Forelimb muscle (tissue), 1 donor: ENCODE measurements around the gene VPS9D1. TPM values are rescaled to one million over a fixed set of nuclear protein-coding genes. Genes with fewer than 3 reads are reported as not detected.

Experiments
- DNase-seq: peaks from one replicate; pipeline ENCODE4 v3.0.0-alpha.2; 2013; ENCODE audit warnings: low read depth
- polyA plus RNA-seq: library from polyadenylated mRNA; unstranded; fragments of 120-200 nt; gene quantifications from one replicate; pipeline ENCODE4 v1.2.1, GENCODE V29; 2013; ENCODE audit not compliant: insufficient read length

The VPS9D1 gene
- polyA plus RNA-seq, 1 donor: 10.8 TPM

DNA sequence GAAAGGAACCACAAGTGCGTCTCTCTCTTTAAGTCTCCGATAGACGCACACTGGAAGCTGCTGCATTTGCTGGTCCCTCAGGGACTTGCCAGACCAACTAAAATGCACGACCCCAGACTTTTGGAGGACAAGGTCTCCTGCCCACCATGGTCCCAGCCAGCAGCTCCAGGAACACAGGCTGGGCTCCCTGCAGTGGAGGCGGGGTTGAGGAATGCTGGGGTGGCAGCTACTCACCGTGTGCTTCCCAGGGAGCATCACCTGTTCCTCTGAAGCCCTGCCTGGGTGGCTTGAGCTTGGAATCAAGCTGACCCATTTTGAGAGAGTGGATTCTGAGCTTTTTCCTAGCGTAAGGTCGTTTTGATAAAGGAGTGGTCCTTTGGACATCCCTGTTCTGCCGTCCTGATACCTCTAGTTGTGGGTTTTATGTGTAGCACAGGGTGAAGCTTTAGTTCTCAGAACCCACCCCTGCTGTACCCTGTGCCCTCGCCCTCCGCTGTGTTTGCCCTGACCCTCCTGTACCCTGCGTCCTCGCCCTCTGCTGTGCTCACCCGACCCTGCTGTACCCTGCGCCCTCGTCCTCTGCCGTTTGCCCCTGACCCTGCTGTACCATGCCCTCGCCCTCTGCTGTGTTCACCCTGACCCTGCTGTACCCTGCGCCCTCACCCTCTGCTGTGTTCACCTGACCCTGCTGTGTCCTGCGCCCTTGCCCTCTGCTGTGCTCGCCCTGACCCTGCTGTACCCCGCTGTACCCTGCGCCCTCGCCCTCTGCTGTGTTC is 11.6 kb upstream of the VPS9D1 start:
- no peak for DNase-seq

DNA sequence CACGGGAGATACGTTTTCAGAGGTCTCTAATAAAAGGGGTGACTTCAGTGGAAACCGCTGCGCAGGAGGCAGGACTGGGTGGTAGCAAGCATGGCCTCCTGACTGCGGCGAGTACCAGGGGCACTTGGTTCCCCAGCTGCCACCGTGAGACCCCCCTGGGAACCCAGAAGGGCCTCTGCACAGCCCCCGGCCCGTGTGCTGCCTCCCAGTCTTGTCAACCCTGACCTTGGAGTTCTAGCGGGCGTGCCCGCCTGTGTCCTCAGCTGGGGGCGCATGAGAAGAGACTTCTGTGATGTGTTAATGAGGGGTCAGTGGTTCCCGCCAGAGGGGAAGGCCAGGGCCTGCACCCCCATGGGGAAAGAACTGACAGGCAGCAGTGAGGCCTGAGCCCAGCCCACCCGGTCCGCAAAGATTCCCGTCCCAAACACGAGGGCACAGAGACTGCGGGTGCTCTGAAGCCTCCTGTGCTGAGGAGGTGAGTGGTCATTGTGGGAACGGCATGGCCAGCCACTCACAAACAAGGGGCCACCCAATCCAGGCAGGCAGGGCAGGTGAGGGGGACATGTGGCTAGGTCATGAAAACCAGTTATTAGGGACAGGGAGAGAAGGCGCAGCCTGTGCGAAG is 10.0 kb upstream of the VPS9D1 start:
- DNase-seq: no peak

DNA sequence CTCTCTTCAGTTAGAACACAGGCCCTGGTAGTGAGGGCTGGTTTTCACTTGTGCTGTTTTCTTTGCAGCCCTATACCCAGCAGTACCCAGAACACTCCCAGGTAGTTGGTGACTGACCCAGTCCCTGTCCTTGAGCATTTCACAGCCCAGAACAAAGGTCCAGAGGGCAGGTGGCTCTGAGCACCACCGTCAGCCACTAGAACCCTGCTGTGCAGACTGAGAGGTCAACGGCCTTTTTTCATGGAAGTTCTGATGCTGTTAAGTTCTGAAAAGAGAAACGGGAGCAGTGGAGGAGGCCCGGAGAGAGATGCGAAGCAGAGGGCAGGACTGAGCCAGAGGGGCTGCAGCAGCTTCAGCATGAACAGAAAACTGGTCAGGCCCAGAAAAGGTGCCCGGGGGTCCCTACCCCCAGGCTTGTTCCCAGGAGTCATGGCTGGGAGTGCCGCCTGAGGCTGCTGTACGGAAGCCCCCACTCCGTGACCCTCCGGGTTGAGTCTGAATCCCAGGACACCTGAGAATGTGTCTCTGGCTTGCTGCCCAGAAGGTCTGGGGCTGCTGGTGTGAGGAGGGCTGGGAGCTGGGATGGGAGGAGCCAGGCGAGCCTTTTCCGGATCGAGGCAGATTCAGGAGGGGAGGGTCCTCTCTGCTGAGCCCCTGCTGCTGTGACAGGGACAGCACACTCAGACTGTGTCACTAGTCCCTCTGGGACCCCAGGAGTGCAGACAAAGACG is 9.3 kb upstream of the VPS9D1 start:
- no peak for DNase-seq

DNA sequence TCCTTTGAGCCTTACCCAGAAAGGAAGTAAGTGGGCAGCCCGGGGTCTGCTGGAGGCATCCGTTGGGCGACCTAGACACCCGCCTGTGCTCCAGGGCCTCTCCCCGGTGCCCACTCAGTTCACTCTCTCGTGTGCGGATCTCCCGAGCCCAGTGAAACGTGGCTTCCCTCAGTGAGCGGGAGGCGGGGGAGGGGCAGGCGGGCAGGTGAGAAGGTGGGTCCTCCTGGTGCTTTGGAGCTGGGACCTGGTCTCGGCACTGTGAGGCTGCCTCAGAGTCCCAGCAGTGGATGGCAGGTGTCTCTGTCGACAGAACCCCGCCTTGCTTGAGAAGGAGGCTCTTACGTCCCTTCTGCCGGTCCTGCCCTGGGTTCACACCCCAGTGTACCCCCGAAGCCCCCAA is 8.6 kb upstream of the VPS9D1 start:
- DNase-seq: no peak

DNA sequence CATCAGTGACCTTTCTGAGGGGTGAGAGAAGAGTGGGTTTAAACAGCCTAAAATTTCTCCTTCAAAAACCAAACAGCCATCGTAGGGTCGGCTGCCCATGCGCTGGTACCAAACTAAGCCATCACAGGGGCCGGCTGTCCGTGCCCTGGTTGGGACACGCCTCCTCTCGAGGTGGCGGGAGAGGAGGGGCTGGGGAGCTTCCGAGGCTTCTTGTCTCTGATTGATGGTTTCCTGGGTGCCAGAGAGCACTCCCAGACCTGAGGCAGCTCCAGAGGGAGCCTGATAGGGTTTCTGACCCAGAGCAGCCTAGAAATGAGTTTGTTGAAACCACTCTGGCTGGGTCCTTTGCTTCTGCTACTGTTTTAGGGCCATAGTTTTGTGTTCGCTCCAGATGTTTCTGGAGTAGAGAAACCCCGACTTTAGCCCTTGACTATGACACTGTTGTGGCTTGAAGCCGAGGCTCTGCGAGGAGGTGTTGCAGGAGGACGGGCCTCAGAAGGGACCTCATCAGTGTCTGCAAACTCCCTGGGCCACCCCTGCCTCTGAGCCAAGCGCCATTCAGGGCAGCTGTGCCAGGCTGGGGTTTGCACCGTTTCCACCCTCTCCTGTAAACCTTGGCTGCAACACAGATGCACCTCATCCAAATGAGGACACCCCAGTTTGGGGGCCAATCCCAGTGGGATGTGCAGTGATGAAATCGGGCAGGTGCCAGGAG is 6.9 kb upstream of the VPS9D1 start:
- no peak for DNase-seq

DNA sequence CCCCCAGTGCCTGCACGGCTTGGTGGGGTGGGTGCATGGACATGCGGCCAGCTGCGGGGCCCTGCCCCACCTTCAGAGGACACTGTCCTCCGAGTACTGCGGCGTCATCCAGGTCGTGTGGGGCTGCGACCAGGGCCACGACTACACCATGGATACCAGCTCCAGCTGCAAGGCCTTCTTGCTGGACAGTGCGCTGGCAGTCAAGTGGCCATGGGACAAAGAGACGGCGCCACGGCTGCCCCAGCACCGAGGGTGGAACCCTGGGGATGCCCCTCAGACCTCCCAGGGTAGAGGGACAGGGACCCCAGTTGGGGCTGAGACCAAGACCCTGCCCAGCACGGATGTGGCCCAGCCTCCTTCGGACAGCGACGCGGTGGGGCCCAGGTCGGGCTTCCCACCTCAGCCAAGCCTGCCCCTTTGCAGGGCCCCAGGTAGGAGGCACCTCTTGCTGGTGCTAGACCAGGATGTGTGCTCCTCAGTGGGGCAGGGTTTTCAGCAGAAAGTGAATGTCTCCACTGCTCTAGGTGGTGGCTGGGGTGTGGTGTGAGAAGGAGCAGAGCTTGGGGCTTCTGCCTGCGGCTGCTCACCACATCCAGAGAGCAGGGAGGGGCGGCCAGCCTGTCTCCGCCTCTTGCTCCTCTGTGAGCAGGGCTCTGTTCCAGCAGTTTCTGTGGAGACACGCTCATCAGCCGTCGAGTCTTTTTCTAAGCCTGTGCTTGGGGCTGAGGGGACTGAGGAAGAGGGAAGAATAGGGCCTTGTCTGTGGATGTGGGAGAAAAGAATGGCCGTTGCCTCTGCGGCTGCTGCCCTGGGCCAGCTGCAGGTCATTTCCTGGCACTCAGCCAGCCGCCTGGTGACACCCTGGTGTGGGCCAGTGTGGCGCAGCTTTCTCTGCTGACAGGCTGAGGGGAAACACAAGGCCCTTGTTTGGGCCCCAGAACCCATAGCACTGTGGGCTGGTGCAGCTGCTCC is 2.9 kb upstream of the VPS9D1 start:
- DNase-seq: no peak

DNA sequence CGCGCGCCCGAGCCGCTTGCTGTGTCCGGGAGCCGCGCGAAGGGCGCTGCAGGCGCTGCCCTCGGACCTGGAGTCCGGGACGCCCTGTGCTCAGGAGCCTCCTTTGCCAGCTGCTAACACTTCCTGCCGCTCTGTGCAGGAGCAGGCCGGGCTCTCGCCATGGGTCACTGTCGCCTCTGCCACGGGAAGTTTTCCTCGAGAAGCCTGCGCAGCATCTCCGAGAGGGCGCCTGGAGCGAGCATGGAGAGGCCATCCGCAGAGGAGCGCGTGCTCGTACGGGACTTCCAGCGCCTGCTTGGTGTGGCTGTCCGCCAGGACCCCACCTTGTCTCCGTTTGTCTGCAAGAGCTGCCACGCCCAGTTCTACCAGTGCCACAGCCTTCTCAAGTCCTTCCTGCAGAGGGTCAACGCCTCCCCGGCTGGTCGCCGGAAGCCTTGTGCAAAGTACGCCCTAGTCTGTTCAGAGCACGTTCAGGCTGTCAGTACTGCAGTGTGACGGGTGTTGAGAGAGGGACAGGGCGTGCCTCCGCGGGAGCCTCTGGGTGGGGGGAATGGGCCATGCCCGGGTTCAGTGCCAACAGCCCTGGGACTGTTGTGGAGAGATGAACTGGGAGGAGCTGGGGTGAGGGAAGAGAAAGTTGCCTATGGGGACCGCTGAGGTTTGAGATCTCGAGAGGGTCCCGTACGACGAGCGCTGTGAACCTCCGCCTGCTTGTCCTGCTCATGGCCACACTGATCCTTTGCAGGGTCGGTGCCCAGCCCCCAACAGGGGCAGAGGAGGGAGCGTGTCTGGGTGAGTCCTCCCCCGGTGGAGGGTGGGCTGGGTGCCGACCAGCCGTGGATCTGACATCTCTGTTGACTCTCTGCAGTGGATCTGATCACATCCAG is 1.9 kb upstream of the VPS9D1 start:
- no peak for DNase-seq

DNA sequence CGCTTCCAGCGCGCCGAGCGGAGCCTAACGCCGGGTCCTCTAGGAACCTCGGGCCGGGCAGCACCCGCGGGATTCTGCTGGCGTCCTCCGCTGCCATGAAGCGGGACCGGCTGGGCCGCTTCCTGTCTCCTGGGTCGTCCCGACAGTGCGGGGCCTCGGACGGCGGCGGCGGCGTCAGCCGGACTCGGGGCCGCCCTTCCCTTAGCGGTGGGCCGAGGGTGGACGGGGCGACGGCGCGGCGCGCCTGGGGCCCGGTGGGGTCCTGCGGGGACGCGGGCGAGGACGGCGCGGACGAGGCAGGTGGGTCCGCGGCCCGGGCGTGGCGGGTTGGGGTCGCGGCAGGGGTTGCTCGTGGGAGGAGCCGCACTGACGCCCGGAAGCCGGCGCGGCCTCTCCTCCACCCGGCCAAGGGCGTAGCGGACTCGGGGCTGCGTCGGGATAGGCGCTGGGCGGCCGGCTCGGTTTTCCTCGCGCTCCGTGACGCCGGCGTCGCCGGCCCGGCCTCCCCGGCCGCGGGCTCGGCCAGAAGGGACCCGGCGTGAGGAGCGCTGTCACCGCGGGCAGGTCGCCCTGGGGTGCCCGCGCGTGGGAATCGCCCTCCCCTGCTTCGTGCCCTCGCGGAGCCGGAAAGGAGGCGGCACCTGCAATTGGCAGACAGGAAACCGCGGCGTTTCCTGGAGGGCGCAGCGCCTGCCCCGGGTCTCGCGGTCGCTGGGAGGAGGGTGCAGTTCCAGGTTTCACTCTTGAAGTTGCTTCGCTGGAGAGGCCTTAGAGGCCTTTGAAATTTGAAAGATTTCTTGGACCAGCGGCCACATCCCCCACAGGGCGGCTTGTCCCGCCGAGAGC is 1.1 kb upstream of the VPS9D1 start:
- DNase-seq: no peak

DNA sequence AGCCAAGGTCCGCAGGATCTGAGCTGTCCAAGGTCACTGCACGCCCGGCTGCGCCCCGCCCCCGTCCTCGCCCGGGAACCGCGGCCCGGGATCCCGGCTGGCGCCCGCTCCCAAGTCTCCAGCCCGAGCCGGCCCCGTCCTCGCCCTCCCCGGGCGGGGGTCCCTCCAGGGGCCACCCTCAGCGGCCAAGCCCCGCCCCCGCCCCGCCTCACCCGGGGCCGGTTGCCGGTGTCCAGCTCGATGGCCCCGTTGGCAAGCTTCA is 216 bp downstream of the VPS9D1 start:
- no peak for DNase-seq

DNA sequence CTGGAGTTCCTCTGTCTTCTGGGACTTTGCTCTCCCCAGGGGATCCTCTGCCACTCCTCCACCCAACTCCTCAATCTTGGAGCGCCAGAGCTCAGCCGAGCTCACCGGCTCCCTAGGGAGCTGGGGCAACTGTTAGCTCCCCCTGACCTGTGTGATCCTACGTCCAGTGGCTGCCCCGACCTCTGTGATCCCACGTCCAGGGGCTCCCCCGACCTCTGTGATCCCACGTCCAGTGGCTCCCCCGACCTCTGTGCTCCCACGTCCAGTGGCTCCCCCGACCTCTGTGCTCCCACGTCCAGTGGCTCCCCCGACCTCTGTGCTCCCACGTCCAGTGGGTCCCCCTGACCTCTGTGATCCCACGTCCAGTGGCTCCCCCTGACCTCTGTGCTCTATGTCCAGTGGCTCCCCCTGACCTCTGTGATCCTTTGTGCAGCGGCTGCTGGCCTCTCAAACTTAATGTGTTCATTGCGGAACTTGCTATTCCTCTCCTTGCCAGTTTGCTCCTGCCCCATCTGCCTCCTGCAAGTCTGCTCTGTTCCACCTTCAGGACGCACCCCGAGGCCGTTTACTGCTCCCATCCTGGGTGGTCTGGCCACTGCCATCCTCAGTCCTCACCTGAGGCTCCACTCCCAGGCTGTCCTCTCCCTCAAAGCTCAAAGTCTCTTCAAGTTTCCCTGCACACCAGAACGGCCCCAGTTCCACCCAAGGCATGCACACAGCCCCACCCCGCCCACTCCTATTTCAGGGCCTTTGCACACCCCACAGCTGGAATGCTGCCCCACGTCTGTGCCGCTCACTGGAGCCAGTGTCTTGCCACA is 2.8 kb downstream of the VPS9D1 start:
- no peak for DNase-seq

DNA sequence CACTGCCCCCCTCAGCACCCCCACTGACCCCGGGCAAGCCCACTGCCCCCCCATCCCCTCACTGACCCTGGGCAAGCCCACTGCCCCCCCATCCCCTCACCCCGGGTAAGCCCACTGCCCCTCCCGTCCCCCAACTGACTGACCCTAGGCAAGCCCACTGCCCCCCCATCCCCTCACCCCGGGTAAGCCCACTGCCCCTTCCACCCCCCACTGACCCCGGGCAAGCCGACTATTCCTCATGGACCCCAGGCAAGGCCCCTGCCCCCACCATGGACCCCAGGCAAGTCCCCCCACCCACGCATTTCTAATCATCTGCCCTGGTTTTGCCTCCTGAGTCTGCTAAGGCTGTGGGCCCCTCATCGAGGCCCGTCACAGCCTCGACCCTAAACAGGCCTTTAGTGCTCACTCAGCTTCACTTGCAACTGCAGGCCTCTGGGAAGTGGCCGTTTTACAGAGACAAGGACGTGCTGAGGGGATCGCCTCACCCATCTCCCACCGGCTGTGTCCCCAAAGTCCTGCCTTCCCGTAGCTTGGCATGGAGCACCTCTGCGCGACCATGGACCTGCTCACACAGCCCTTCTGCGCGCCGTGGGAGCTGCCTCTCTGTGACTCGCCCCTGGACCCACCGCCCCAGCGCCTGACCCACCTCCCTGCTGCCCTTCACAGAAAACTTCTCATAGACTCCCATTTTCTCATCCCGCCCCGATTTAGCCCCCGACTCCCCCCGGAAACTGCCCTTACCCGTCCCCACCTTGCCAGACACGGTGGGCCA is 3.6 kb downstream of the VPS9D1 start:
- no peak for DNase-seq

DNA sequence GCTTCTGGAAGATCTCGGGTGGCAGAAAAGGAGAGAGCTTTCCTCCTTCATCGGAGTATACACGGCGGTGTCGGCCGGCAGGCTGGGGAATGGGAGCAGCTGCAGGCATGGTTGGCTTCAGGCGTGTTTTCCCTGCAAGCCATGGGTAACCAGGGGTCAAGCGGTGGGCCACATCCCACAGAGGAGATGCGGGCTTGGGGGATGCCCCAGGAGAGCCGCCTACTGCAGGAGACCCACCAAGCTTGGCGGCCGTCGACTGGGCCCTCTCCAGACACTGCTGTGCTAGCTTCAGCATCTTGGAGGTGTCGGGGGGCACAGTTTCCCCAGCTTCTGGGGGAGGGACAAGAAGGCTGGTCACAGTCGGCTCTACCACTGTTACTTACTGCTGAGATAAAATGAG is 4.2 kb downstream of the VPS9D1 start:
- no peak for DNase-seq

DNA sequence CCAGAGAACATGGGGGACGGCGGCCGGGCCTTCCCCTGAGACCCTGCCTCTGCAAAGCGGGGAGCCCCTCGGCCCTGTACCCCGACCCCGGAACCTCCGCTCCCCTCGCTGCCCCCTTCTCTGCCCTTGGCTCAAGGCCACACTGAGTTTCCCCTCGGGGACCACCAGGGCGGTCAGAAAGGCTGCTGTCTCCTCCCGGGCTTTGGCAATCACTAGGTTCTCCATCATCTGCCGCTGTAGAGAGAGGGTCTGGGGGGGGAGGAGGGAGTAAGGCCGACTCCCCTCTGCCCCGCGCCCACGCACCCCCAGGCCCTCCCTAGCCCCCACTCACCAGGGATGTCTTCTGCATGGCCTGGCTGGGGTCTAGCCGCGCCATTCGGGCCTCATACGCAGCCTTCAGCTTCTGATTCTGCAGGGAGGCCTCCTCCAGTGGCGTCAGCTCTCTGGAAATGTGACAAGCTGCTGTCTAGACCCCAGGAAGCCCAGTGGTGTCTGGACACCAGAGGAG is 8.4 kb downstream of the VPS9D1 start:
- DNase-seq: no peak

DNA sequence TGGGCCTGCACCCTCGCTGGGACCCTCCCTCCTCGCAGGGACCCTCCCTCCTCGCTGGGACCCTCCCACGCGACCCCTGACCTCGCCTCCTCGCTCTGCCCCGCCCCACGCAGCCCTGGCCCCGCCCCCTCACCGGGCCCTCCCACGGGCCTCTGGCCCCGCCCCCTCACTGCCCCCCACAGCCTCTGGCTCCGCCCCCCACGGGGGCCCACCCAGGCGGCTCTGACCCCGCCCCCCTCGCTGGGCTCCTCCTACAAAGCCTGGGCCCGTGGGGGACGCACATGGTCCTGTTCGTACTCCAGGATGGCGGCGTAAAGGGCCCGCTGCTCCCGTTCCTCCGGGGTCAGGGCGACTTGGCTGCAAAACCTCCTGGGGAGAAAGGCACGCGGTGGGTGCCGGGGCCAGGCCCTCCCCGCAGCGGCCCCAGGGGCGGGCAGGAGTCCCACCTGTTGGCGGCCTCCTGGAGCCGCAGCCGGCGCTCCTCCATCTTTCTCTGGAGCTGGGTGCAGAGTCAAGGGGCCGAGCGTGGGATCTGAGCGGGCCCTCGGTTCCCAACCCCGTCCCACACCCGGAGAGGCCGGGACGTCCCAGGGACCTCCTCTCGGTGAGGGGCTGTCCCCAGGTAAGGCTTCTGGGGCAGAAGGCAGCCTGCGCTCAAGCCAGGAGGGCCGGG is 9.0 kb downstream of the VPS9D1 start:
- no peak for DNase-seq

DNA sequence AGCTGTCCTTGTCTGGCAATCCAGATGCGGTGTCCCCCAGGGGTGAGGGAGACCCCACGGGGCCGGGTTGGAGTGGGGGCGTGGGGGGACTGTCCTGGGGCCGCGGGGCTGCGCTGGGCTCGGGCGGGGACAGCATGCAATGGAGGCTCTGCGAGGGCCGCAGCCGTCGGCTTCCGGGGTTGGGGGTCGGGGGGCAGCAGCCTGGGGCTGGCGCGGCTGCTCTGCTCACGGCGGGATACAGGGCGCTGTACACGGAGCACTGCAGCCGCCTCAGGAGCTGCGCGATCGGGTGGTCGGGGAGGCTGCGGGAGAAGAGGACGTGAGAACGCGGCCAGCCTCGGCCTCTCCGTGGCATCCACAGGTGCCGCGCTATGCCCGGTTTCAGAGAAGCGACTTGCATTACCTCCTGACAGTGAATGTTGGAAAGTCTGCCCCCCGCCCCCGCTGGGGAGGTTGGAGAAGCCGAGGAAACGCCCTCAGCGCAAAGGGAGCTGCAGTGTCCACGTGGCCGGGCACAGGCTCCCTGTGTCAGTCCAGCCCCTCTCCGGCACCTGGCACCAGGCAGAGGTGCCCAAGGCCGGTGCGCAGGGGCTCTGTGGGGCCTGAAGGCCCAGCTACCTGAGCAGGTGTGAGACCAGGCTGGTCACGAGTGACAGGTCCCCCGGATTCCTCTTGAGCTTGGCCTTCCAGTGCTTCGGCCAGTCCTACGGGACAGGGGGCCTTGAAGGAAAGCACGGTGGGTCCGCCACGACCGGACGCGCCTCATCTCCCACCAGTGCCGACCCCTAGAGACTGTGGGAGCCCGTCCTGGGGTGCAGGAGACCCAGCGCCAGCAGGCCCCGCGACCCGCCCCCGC is 9.8 kb downstream of the VPS9D1 start:
- DNase-seq: no peak
